Neural progenitor cell (in vitro differentiated cells): ENCODE measurements around the gene GNG12.

Source experiments
- EZH2 ChIP-seq: fragments of 200-600 bp; sonication (generic); IDR thresholded peaks from 2 replicates; pipeline ENCODE4 v1.6.1; 2017; ENCODE audit warnings: antibody characterized with exemption, mild to moderate bottlenecking, moderate library complexity
- EZH2phosphoT487 ChIP-seq: fragments of 200-600 bp; sonication (generic); IDR thresholded peaks from 2 replicates; pipeline ENCODE4 v1.6.1; 2017; ENCODE audit warnings: antibody characterized with exemption
- TF ChIP-seq, protein P1 (sequence below): fragments of 200-600 bp; sonication (generic); IDR thresholded peaks from 2 replicates; pipeline ENCODE4 v1.5.1; 2017; ENCODE audit warnings: antibody characterized with exemption, mild to moderate bottlenecking

GRCh38 chr1:67856921-67857320 is 23.7 kb upstream of the GNG12 start:
- TF ChIP-seq, protein P1, sequence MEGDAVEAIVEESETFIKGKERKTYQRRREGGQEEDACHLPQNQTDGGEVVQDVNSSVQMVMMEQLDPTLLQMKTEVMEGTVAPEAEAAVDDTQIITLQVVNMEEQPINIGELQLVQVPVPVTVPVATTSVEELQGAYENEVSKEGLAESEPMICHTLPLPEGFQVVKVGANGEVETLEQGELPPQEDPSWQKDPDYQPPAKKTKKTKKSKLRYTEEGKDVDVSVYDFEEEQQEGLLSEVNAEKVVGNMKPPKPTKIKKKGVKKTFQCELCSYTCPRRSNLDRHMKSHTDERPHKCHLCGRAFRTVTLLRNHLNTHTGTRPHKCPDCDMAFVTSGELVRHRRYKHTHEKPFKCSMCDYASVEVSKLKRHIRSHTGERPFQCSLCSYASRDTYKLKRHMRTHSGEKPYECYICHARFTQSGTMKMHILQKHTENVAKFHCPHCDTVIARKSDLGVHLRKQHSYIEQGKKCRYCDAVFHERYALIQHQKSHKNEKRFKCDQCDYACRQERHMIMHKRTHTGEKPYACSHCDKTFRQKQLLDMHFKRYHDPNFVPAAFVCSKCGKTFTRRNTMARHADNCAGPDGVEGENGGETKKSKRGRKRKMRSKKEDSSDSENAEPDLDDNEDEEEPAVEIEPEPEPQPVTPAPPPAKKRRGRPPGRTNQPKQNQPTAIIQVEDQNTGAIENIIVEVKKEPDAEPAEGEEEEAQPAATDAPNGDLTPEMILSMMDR, result no peak
- no peak for TF ChIP-seq EZH2
- TF ChIP-seq EZH2phosphoT487, result no peak
